Right lobe of liver (tissue), 6 donors: Measurements from ENCODE around the gene REEP2. TPM values are rescaled to one million over a fixed set of nuclear protein-coding genes. Genes with fewer than 3 reads are reported as not detected.

Source experiments
- ATAC-seq, 4 donors: fragments of 200-7000 bp; cut with Tn5 transposase; one replicate each; pipeline ENCODE4 v1.9.1; 2020; ENCODE audit warnings: mild to moderate bottlenecking in 4 of 4, moderate library complexity in 4 of 4
- DNase-seq, 3 donors: peaks; one replicate each; pipeline ENCODE4 v3.0.0-alpha.2; 2020
- H3K27ac ChIP-seq, 3 donors: fragments of 200-600 bp; one replicate each; pipeline ENCODE4 v1.8.0; 2022
- H3K27me3 ChIP-seq, 2 donors: fragments of 200-600 bp; one replicate each; pipeline ENCODE4 v1.8.0; 2022
- H3K36me3 ChIP-seq, 4 donors: fragments of 200-600 bp; sonication (generic) in 1 of 4; one replicate each; pipeline versions ENCODE4 v1.5.1 to v1.8.0; 2017 to 2022; ENCODE audit warnings: control low read depth in 1 of 4
- H3K4me1 ChIP-seq, 4 donors: fragments of 200-600 bp; sonication (generic) in 1 of 4; one replicate each; pipeline versions ENCODE4 v1.5.1 to v1.8.0; 2017 to 2022; ENCODE audit warnings: control low read depth in 1 of 4
- H3K4me3 ChIP-seq, 3 donors: fragments of 200-600 bp; one replicate each; pipeline ENCODE4 v1.8.0; 2022
- H3K9me3 ChIP-seq, 4 donors: fragments of 200-600 bp; sonication (generic) in 1 of 4; one replicate each; pipeline versions ENCODE4 v1.5.1 to v1.8.0; 2017 to 2022; ENCODE audit warnings: control low read depth in 1 of 4
- POLR2A ChIP-seq: fragments of 450-650 bp; IDR thresholded peaks from one replicate; pipeline ENCODE4 v1.6.1; 2017; ENCODE audit warnings: antibody characterized with exemption, mild to moderate bottlenecking
- WGBS: methylation state at CpG from one replicate; pipeline ENCODE4 v1.1.6; 2018; ENCODE audit warnings: low coverage, low lambda C conversion rate; ENCODE audit not compliant: insufficient coverage; ENCODE audit errors: missing lambda C conversion rate; 5-methylcytosine and 5-hydroxymethylcytosine counted together
- intact Hi-C, 2 donors: fragments of 100-400 bp; cut with DNase I; formaldehyde crosslinking; loops; one replicate each; pipeline versions ENCODE4 v1.11.2 to v1.14.1; 2022
- total RNA-seq, 6 experiments: library from RNA; depleted of rRNA in 2 of 6; stranded (reverse); fragments of >200 nt in 2 of 6; fragmentation: NEBNext Ultra II Directional in 3 of 6; extraction: Animal tissue kit (Norgen Biotek cat#: 25700) in 3 of 6; gene quantifications; one replicate each; pipeline versions ENCODE4 v1.1.0 to v1.2.4, GENCODE V29; 2016 to 2023
- TF ChIP-seq, protein P1 (sequence below), 4 donors: fragments of 200-600 bp in 3 of 4; fragments of 450-650 bp in 1 of 4; IDR thresholded peaks; one replicate each; pipeline versions ENCODE4 v1.5.1 to v1.8.0; 2016 to 2022; ENCODE audit warnings: antibody characterized with exemption in 4 of 4, mild to moderate bottlenecking in 2 of 4
- donor health status: DM: no; HTN: yes; CAD: no.
- donor health status: DM: no; HTN: no; CAD: no.
- donor health status: DM: no; HTN: no; CAD: no.
- donor health status: DM: no; HTN: yes; CAD: no.
- donor health status: DM: no; HTN: yes; CAD: no.

Gene REEP2
- total RNA-seq, 6 experiments from 2014 or later = not detected

DNA sequence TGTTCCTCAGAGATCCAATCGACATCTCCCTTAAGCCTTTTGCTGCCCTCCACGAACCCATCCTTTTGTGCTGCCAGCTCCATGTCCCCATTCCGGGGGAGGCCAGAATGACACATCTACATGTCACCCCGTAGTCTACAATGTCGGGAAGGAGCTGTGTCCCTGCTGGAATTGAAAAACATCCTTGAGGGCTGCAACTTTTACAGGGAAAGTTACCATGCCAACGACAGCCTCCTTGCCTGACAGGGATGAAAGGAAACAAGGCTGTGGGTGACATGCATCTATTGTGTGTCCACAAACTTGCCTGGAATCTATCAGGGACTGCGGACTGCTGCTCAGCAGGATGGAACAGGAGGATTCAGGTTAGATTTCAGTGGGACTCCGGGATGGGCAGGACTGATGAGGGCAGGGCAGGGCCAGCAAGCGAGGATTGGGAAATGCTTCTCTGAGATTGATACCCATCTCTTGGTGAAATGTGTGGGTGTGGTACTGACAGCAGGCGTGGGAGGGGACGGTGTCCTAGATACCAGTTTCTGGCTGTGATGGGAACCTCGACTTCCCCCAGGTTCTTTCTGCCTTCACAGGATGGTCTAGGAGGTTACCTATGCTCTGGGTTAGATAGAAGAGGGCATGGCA is 51.9 kb downstream of the REEP2 start:
- no peak for DNase-seq
- H3K36me3 ChIP-seq = no peaks in the 10 kb centered on the region
- intact Hi-C loops = no loop called here
- no peak overlapping the region for H3K4me3 ChIP-seq
- H3K9me3 ChIP-seq = no peaks in the 10 kb centered on the region
- peak overlapping the region in 1 of 3 donors; percentile 96 for H3K27ac ChIP-seq
- TF ChIP-seq, protein P1, sequence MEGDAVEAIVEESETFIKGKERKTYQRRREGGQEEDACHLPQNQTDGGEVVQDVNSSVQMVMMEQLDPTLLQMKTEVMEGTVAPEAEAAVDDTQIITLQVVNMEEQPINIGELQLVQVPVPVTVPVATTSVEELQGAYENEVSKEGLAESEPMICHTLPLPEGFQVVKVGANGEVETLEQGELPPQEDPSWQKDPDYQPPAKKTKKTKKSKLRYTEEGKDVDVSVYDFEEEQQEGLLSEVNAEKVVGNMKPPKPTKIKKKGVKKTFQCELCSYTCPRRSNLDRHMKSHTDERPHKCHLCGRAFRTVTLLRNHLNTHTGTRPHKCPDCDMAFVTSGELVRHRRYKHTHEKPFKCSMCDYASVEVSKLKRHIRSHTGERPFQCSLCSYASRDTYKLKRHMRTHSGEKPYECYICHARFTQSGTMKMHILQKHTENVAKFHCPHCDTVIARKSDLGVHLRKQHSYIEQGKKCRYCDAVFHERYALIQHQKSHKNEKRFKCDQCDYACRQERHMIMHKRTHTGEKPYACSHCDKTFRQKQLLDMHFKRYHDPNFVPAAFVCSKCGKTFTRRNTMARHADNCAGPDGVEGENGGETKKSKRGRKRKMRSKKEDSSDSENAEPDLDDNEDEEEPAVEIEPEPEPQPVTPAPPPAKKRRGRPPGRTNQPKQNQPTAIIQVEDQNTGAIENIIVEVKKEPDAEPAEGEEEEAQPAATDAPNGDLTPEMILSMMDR (IDR thresholded peaks at IDR 0.05) = no peak
- no peak for TF ChIP-seq POLR2A
- no peak for ATAC-seq
- 89% methylated on average over 5 of the region's 12 CpGs for WGBS
- H3K27me3 ChIP-seq = no peaks in the 10 kb centered on the region
- peaks cover 0 to 19% (median 7%) of the 10 kb centered on the region in 4 donors for H3K4me1 ChIP-seq

DNA sequence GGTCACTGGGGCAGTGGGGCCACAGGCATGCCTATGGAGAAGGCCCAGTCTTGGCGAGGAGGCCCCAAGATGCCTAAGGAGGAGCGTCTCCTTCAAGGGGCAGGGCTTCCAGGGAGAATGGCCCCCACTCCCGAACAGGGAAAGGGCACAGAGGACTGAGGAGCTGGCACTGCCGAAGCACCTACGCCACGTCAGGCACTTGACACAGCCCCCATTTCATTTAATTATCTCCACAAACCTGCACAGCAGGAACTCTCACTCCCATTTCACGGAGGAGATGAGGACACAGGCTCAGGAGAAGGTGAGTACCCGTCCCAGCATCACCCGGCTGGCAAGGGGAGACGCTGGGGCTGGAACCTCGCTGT is 52.4 kb downstream of the REEP2 start:
- peak overlapping the region in 1 of 3 donors; percentile 96 for H3K27ac ChIP-seq
- no peak for DNase-seq
- H3K36me3 ChIP-seq = no peaks in the 10 kb centered on the region
- H3K9me3 ChIP-seq = no peaks in the 10 kb centered on the region
- TF ChIP-seq, protein P1 (IDR thresholded peaks at IDR 0.05) = no peak
- no peak for TF ChIP-seq POLR2A
- no peak for ATAC-seq
- H3K4me1 ChIP-seq = peaks cover 0 to 19% (median 7%) of the 10 kb centered on the region in 4 donors
- no peaks in the 10 kb centered on the region for H3K27me3 ChIP-seq
- intact Hi-C loops = no loop called here
- 22% methylated on average over 6 of the region's 11 CpGs for WGBS
- H3K4me3 ChIP-seq = peak overlapping the region; percentile 60 to 76 (median 63)

DNA sequence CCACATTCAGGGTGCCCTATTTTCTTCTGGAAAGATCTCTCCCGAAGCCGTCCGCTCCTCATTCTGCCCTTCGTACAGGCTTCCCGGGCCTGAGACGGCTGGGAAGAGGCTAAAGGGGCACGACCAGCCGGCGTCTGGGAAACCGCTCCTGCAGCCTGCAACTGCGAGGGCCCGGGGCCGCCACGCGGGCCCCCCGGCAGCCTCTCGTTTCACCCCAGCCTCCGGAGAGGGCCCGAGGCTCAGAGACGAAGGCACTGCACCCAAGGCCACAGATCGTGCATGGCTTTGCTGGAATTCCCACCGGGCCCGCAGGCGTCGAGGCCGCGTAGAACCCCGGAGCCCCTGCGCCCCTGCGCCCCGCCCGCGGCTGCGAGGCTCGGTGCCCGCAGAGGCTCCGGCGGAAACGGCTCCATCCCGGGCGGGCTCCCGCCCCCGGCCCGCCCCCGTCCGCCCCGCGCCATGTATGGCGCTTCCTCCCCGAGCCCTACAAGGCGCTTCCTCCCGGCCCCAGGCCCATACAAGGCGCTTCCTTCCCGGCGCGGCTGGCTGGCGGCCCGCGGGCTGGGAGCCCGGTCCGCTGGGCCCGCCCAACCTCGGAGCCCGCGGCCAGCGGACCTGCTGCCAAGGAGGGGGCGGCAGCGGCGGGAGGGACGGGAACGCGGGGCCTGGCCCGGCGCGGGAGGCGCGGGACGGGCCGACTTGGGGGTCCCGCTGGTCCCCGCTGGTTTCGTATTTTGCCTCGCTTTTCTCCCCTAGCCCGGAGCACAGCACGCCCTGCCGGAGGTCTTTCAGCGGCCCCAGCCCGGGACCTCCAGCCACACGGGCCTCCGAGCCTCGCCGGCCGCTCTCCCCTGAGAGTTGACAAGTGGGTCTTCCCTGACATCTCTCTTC is 53.1 kb downstream of the REEP2 start:
- Histone ChIP-seq H3K36me3 (no peaks in the 10 kb centered on the region), H3K4me1 (peaks cover 0 to 19% (median 7%) of the 10 kb centered on the region in 4 donors), H3K27me3 (no peaks in the 10 kb centered on the region), H3K27ac (peak overlapping the region; percentile 38 to 96 (median 95)), H3K4me3 (peak overlapping the region; percentile 60 to 76 (median 63)), H3K9me3 (no peaks in the 10 kb centered on the region)
- WGBS = 40% methylated on average over 1 of the region's 93 CpGs
- ATAC-seq (peak; percentile 85 to 90 (median 87)), DNase-seq (peak; percentile 95 to 97 (median 96))
- intact Hi-C loops = no loop called here
- TF ChIP-seq, protein P1 (IDR thresholded peaks at IDR 0.05) = no peak
- peak; percentile 88 for TF ChIP-seq POLR2A

DNA sequence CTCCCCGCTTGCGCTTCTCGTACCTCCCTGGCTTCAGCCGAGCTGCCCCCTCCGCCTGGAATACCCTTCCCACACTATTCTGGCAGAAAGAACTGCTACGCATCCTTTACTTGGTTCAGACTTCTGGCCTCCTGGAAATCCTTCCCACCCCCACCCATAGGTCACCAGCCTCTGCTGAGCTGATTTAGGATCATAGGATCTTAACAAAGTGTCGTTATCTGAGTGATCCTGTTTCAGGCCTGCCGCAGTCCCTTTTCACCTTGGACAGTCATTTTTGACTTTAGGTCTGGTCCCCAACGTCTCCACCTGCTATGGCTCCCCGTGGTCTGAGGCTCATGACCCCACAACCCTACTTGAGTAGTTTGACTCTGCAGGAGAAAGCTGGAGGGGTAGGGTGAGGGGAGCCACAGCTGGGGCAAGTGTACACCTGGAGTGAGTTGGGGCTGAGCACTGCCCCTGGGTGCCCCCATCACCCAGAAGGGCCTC is 53.7 kb downstream of the REEP2 start:
- DNase-seq (no peak), ATAC-seq (peak in 2 of 4 donors; percentile 2 to 5)
- H3K27me3 ChIP-seq = no peaks in the 10 kb centered on the region
- peak overlapping the region; percentile 38 to 96 (median 95) for H3K27ac ChIP-seq
- H3K36me3 ChIP-seq = no peaks in the 10 kb centered on the region
- peaks cover 0 to 19% (median 7%) of the 10 kb centered on the region in 4 donors for H3K4me1 ChIP-seq
- TF ChIP-seq, protein P1 (IDR thresholded peaks at IDR 0.05) = no peak
- no peak for TF ChIP-seq POLR2A
- intact Hi-C loops = no loop called here
- WGBS = 29% methylated on average over 9 of the region's 10 CpGs
- no peaks in the 10 kb centered on the region for H3K9me3 ChIP-seq
- peak overlapping the region; percentile 53 to 76 (median 63) for H3K4me3 ChIP-seq
